Parathyroid adenoma (tissue), 2 donors: ENCODE measurements around the gene MIDN.

ENCODE experiments used
- H2AFZ ChIP-seq: fragments of 300-600 bp; sonication (generic); one replicate; pipeline ENCODE4 v1.7.0; 2017; ENCODE audit warnings: antibody characterized with exemption, mild to moderate bottlenecking
- H3K27ac ChIP-seq: fragments of 300-600 bp; sonication (generic); one replicate; pipeline ENCODE4 v1.7.0; 2017
- H3K27me3 ChIP-seq: fragments of 300-600 bp; sonication (generic); one replicate; pipeline ENCODE4 v1.7.0; 2017; ENCODE audit warnings: low read length; ENCODE audit not compliant: control insufficient read depth, insufficient read depth
- H3K36me3 ChIP-seq: fragments of 300-600 bp; sonication (generic); one replicate; pipeline ENCODE4 v1.7.0; 2017; ENCODE audit warnings: low read length; ENCODE audit not compliant: control insufficient read depth, insufficient read depth
- H3K4me1 ChIP-seq: fragments of 300-600 bp; sonication (generic); one replicate; pipeline ENCODE4 v1.7.0; 2017; ENCODE audit warnings: control low read depth
- H3K4me2 ChIP-seq: fragments of 300-600 bp; sonication (generic); one replicate; pipeline ENCODE4 v1.7.0; 2017; ENCODE audit warnings: low read length
- H3K4me3 ChIP-seq: fragments of 300-600 bp; sonication (generic); one replicate; pipeline ENCODE4 v1.7.0; 2017; ENCODE audit warnings: low read depth, low read length
- H3K79me2 ChIP-seq: fragments of 300-600 bp; sonication (generic); one replicate; pipeline ENCODE4 v1.7.0; 2017; ENCODE audit warnings: control low read depth
- H3K9ac ChIP-seq: fragments of 300-600 bp; sonication (generic); one replicate; pipeline ENCODE4 v1.7.0; 2017; ENCODE audit warnings: mild to moderate bottlenecking
- H3K9me3 ChIP-seq: fragments of 300-600 bp; sonication (generic); one replicate; pipeline ENCODE4 v1.7.0; 2017; ENCODE audit warnings: low read length; ENCODE audit not compliant: control insufficient read depth
- TF ChIP-seq, protein P1 (sequence below): fragments of 300-600 bp; sonication (generic); IDR thresholded peaks from one replicate; pipeline ENCODE4 v1.7.0; 2017; ENCODE audit warnings: antibody characterized with exemption, mild to moderate bottlenecking
- donor health status: primary hyperparathyroidism.

MIDN gene

DNA sequence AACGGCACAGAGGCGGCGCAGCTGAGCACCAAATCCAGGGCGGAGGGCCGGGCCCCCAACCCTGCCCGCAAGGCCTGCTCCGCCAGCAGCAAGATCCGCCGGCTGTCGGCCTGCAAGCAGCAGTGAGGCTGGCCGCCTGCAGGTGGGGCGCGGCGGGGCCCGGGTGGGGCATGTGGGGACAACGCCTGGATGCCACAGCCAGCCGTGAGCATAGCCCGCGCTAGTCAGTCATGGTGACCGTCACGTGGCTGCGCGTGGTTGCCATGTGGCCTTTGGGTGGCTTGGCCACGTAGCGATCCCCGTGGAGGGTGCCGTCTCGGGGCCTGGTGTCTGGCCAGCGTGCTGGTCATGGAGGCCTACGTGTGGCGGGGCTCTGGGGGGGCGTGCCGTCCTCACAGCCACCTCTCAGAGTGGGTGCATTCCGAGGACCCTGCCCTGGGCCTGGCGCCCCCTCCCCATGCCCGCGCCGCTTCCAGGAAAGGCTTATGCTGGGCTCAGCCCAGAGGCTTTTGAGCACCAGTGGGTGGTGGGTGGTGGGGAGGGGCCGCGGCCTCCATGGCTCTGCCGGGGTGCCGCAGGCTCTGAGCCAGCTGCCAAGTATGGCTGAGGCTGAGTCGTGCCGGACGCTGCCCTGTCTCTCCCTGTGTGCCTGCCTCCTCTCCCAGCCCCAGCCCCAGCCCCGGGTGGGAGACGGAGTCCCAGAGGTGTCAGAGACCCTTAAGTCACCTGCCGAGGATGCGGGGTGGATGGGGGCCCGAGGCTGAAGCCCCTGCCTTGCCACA is 21.7 kb upstream of the MIDN start:
- Histone ChIP-seq H2AFZ (no peak overlapping the region), H3K4me3 (no peak overlapping the region), H3K4me2 (no peak overlapping the region), H3K4me1 (no peaks in the 10 kb centered on the region), H3K27ac (no peak overlapping the region), H3K9ac (no peak overlapping the region), H3K79me2 (peaks cover 22% of the 10 kb centered on the region), H3K36me3 (no peaks in the 10 kb centered on the region), H3K27me3 (no peaks in the 10 kb centered on the region), H3K9me3 (no peaks in the 10 kb centered on the region)
- TF ChIP-seq, protein P1, sequence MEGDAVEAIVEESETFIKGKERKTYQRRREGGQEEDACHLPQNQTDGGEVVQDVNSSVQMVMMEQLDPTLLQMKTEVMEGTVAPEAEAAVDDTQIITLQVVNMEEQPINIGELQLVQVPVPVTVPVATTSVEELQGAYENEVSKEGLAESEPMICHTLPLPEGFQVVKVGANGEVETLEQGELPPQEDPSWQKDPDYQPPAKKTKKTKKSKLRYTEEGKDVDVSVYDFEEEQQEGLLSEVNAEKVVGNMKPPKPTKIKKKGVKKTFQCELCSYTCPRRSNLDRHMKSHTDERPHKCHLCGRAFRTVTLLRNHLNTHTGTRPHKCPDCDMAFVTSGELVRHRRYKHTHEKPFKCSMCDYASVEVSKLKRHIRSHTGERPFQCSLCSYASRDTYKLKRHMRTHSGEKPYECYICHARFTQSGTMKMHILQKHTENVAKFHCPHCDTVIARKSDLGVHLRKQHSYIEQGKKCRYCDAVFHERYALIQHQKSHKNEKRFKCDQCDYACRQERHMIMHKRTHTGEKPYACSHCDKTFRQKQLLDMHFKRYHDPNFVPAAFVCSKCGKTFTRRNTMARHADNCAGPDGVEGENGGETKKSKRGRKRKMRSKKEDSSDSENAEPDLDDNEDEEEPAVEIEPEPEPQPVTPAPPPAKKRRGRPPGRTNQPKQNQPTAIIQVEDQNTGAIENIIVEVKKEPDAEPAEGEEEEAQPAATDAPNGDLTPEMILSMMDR: no peak

DNA sequence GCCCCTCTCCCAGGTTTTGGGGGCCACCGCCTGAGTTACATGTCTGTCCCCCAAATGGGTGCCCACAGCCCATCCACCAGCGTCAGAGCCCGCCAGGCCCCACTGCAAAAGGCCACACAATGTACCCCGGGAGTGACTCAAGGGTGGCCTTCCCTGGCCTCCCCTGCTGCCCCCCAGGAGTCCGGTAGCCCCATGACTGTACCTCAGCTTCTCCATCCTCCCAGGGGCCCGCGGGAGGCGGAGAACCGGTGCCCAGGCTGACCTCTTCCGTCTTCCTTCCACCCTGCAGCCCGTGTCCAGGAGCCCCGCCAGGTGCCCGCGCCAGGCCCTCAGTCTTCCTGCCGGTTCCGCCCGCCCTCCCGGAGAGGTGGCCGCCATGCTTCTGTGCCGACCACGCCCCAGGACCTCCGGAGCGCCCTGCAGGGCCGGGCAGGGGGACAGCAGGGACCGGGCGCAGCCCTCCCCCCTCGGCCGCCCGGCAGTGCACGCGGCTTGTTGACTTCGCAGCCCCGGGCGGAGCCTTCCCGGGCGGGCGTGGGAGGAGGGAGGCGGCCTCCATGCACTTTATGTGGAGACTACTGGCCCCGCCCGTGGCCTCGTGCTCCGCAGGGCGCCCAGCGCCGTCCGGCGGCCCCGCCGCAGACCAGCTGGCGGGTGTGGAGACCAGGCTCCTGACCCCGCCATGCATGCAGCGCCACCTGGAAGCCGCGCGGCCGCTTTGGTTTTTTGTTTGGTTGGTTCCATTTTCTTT is 20.9 kb upstream of the MIDN start:
- Histone ChIP-seq H2AFZ (no peak overlapping the region), H3K9me3 (no peaks in the 10 kb centered on the region), H3K36me3 (no peaks in the 10 kb centered on the region), H3K79me2 (peaks cover 15% of the 10 kb centered on the region), H3K27me3 (no peaks in the 10 kb centered on the region), H3K9ac (no peak overlapping the region), H3K4me1 (peaks cover 5% of the 10 kb centered on the region), H3K4me2 (no peak overlapping the region), H3K27ac (no peak overlapping the region), H3K4me3 (no peak overlapping the region)
- TF ChIP-seq, protein P1: no peak

DNA sequence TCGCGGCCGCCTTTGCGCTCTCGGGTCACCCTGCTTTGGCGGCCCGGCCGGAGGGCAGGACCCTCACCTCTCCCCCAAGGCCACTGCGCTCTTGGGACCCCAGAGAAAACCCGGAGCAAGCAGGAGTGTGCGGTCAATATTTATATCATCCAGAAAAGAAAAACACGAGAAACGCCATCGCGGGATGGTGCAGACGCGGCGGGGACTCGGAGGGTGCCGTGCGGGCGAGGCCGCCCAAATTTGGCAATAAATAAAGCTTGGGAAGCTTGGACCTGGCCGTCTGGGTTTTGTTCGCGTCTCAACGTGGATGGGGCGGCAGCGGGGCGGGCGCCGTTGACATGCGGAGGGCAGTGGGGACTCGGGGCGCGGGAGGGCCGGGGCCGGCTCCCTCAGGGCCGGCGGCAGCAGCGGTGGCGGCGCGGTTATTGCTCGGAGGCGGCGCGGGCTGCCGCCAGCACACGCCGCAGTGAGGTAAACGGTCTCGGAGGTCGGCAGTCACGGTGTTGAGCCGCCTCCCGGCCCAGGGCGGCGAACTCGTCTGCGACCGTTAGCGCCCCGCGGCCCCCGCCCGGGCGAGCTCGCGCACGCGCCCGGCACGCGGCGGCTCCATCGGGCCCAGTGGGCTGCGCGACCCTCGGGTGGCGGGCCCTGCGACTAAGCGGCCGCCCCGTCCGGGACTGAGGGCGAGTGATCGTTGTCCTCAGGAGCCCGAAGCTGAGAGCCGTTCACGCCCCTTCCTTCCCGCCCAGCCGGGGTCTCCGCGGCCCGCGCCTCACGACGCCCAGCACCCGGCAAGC is 20.0 kb upstream of the MIDN start:
- Histone ChIP-seq H2AFZ (no peak overlapping the region), H3K9me3 (no peaks in the 10 kb centered on the region), H3K9ac (no peak overlapping the region), H3K4me3 (no peak overlapping the region), H3K36me3 (no peaks in the 10 kb centered on the region), H3K4me1 (peaks cover 12% of the 10 kb centered on the region), H3K4me2 (no peak overlapping the region), H3K27me3 (no peaks in the 10 kb centered on the region), H3K79me2 (peaks cover 7% of the 10 kb centered on the region), H3K27ac (no peak overlapping the region)
- TF ChIP-seq, protein P1: no peak

DNA sequence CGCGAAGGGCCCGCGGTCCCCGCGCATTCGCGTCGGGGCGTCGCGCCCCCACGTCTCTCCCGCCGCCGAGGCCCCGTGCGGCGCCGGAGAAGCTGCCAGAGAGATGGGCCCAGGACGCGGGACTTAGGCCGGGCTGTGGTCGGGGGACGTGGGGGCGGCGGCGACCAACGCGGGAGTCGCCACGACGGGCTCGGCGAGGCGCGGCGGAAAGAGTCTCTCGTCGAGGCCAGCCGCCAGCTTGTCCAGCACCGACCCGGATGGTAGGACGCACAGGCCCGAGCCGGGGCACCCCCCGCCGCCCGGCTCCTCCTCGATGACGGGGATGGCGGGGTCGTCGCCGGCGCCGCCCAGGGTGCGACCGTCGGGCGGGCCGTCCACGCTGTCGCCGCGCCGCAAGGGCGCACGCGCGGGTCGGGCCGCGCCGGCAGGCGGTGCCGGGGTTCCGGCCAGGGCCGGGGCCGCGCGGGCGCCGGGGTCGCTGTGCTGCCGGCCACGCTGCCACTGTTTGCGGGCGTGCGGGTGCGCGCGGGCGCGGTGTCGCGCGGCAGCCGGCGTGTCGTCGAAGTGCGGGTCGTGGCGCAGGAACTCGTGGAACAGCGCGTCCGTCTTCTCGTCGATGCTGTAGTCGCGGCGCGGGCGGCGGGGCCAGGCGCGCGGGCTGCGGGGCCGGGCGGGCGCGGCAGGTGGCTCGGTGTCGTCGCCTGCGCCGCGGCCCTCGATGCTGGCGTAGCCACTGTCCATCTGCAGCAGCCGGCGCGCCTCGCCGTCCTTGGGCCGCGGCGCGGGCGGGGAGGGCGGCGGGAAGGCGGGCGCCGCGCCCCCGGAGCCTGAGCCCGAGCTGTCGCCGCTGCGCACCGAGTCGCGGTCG is 19.1 kb upstream of the MIDN start:
- Histone ChIP-seq H3K36me3 (no peaks in the 10 kb centered on the region), H3K4me1 (peaks cover 15% of the 10 kb centered on the region), H3K27ac (no peak overlapping the region), H3K9ac (no peak overlapping the region), H3K4me3 (no peak overlapping the region), H3K9me3 (no peaks in the 10 kb centered on the region), H3K27me3 (no peaks in the 10 kb centered on the region), H3K4me2 (no peak overlapping the region), H2AFZ (no peak overlapping the region), H3K79me2 (peaks cover 3% of the 10 kb centered on the region)
- TF ChIP-seq, protein P1: no peak
